ENCODE data around the gene LIPA. TPM values are rescaled to one million over a fixed set of nuclear protein-coding genes. Genes with fewer than 3 reads are reported as not detected.

Gene LIPA
- total RNA-seq, 2 experiments from 2014 or later, result 20.4 to 20.7 TPM

DNA sequence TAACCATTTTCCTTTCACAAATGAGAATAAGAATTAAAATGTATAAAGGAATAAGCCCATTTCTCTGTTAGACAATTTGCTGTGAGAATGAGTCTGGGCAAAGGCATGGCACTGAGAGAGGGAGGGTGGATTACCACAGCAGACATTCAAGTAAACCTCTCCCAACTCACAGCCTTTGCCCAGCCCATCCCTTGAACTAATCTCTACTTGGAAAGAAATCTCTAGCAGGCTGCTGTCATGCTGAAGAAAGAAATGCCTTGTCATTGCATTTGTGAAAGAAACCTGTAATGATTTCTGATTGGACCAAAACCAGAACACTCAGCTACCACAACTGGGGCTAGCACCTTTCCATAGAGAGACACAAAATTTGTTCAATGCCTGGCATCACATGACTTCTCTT lies 83.7 kb downstream of the LIPA start:
- H3K36me3 Mint-ChIP-seq (ENCODE audit: low read depth), result no peaks in the 10 kb centered on the region
- POLR2A ChIA-PET, result interaction anchor here (1.0 kb wide), 1 partner anchor 10 kb away, joined by 3 read pairs; no protein-coding TSS in a partner anchor
- CTCF ChIA-PET, result interaction anchor here (1.5 kb wide), 2 partner anchors 50 to 138 kb away, joined by 7 to 8 read pairs; no protein-coding TSS in a partner anchor
- no peaks in the 10 kb centered on the region for H3K9me3 Mint-ChIP-seq
- no peak overlapping the region for H3K4me3 Mint-ChIP-seq
- ATAC-seq (no peak), DNase-seq (no peak)
- H3K27ac Mint-ChIP-seq, result no peak overlapping the region
- intact Hi-C loops (cut with micrococcal nuclease), result loop anchor here (10.0 kb wide), 1 partner anchor 83 kb away; no protein-coding TSS in a partner anchor
- peaks cover 36% of the 10 kb centered on the region for H3K4me1 Mint-ChIP-seq (ENCODE audit: low read depth)
- TF ChIP-seq, protein P1, sequence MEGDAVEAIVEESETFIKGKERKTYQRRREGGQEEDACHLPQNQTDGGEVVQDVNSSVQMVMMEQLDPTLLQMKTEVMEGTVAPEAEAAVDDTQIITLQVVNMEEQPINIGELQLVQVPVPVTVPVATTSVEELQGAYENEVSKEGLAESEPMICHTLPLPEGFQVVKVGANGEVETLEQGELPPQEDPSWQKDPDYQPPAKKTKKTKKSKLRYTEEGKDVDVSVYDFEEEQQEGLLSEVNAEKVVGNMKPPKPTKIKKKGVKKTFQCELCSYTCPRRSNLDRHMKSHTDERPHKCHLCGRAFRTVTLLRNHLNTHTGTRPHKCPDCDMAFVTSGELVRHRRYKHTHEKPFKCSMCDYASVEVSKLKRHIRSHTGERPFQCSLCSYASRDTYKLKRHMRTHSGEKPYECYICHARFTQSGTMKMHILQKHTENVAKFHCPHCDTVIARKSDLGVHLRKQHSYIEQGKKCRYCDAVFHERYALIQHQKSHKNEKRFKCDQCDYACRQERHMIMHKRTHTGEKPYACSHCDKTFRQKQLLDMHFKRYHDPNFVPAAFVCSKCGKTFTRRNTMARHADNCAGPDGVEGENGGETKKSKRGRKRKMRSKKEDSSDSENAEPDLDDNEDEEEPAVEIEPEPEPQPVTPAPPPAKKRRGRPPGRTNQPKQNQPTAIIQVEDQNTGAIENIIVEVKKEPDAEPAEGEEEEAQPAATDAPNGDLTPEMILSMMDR (IDR thresholded peaks at IDR 0.05), result no peak
- peaks cover 26% of the 10 kb centered on the region for H3K27me3 Mint-ChIP-seq

DNA sequence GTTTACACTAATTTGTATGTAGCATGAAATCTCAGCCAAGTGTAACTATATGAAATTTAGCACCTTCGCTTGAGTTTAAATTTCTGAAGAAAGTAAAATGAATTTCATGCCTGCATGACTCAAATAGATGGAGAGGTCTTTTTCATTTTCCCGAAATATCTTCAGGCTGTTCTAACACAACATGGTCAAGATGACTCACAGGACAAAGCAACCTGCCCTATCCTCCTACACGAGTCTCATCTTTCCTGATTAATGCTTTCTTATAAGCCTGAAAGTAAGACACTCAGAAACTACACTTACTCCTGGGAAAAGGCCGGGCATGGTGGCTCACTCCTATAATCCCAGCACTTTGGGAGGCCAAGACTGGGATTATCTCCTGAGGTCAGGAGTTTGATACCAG lies 85.7 kb downstream of the LIPA start:
- ChIA-PET CTCF (interaction anchor here (1.4 kb wide), 2 partner anchors 22 to 136 kb away, joined by 3 to 6 read pairs; no protein-coding TSS in a partner anchor), POLR2A (no interaction called here)
- Mint-ChIP-seq H3K9me3 (no peaks in the 10 kb centered on the region), H3K4me3 (no peak overlapping the region), H3K27me3 (peaks cover 9% of the 10 kb centered on the region), H3K27ac (no peak overlapping the region), H3K4me1 (ENCODE audit: low read depth) (peaks cover 34% of the 10 kb centered on the region), H3K36me3 (ENCODE audit: low read depth) (no peaks in the 10 kb centered on the region)
- TF ChIP-seq, protein P1 (IDR thresholded peaks at IDR 0.05), result no peak
- intact Hi-C loops (cut with micrococcal nuclease), result loop anchor here (10.0 kb wide), 1 partner anchor 81 kb away; no protein-coding TSS in a partner anchor
- ATAC-seq (no peak), DNase-seq (no peak)

DNA sequence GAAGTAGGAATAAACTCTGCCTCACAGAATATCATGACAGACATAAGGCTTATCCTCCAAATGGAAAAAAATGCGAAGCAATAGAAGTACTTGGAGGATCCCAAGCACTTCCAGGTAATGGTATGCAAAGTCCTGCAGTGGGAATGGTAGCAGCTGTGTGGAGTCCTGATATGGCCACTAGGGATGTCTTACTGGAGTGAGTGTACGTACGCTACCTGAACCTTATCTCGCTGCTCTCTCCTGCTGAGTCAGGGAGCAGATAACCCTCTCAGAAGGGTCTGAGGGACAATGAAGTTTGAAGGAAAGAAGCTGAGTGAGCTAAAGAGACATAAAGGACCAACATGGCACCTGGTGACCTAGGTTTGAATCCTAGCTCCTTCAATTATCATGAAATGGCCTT lies 86.7 kb downstream of the LIPA start:
- TF ChIP-seq, protein P1 (IDR thresholded peaks at IDR 0.05), result no peak
- DNase-seq (no peak), ATAC-seq (no peak)
- POLR2A ChIA-PET, result no interaction called here
- Mint-ChIP-seq H3K4me1 (ENCODE audit: low read depth) (peaks cover 34% of the 10 kb centered on the region), H3K27ac (no peak overlapping the region), H3K36me3 (ENCODE audit: low read depth) (no peaks in the 10 kb centered on the region), H3K27me3 (peaks cover 7% of the 10 kb centered on the region), H3K4me3 (no peak overlapping the region), H3K9me3 (no peaks in the 10 kb centered on the region)
- CTCF ChIA-PET, result interaction anchor here (0.8 to 1.4 kb wide), 6 partner anchors 18 to 135 kb away, joined by 3 to 6 read pairs (median 4); no protein-coding TSS in a partner anchor
- intact Hi-C loops (cut with micrococcal nuclease), result loop anchor here (10.0 kb wide), 1 partner anchor 80 kb away; no protein-coding TSS in a partner anchor

DNA sequence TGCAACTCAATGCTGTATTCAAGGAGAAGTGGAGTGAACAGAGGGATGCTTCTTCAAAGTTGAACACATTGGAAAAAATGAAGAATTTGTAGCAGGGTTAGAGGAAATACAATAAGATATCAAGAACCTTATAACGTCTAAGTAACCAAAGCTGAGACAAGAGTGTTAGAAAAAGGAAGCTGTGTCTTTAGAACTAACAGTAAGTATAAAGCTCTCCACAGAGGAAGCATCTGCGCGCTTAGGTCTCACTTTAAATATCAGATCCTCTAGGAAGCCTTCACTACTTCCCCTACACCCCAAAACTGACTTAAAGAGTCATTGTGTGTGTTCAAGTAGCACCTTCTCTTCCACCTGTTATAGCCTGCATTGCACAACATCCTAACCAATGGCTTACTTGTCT lies 87.5 kb downstream of the LIPA start:
- ChIA-PET POLR2A (interaction anchor here (0.9 to 1.5 kb wide), 3 partner anchors 46 to 162 kb away, joined by 3 to 4 read pairs (median 3); no protein-coding TSS in a partner anchor), CTCF (interaction anchor here (1.1 to 1.4 kb wide), 5 partner anchors 19 to 328 kb away, joined by 3 to 5 read pairs (median 5); partner anchors contain the start of gene CH25H)
- ATAC-seq, result peak; percentile 21
- Mint-ChIP-seq H3K4me1 (ENCODE audit: low read depth) (peaks cover 34% of the 10 kb centered on the region), H3K4me3 (peak overlapping the region; percentile 63), H3K27me3 (peaks cover 7% of the 10 kb centered on the region), H3K27ac (peak overlapping the region; percentile 73), H3K9me3 (no peaks in the 10 kb centered on the region), H3K36me3 (ENCODE audit: low read depth) (no peaks in the 10 kb centered on the region)
- TF ChIP-seq, protein P1 (IDR thresholded peaks at IDR 0.05), result no peak
- intact Hi-C loops (cut with micrococcal nuclease), result loop anchor here (10.0 kb wide), 1 partner anchor 79 kb away; no protein-coding TSS in a partner anchor
- peak; percentile 3 for DNase-seq

Other genes with a start within 250 kb of the LIPA start
- gene CH25H, start 44.5 kb downstream of the LIPA start, total RNA-seq, result not detected
- gene IFIT2, start 50.3 kb upstream of the LIPA start, total RNA-seq, result 10 to 100 TPM; 39.2 to 41.6 TPM
- gene IFIT3, start 76.2 kb upstream of the LIPA start, total RNA-seq, result 10 to 100 TPM; 20.4 to 21.8 TPM
- gene IFIT1B, start 126.3 kb upstream of the LIPA start, total RNA-seq, result not detected
- 1 to 10 TPM; 6.1 to 6.3 TPM for gene IFIT1, start 140.8 kb upstream of the LIPA start, total RNA-seq
- 10 to 100 TPM; 11.7 to 12.6 TPM for gene IFIT5, start 162.8 kb upstream of the LIPA start, total RNA-seq

All from activated CD8-positive, alpha-beta T cell treated with anti-CD3 and anti-CD28 coated beads for 36 hours (primary cell).